ENCODE data around the gene UTS2R.

GRCh38 chr17:82419540-82419939 is 48.0 kb downstream of the UTS2R start:
- TF ChIP-seq PBX3 (IDR thresholded peaks at IDR 0.05), result no peak
- TF ChIP-seq, protein P1, sequence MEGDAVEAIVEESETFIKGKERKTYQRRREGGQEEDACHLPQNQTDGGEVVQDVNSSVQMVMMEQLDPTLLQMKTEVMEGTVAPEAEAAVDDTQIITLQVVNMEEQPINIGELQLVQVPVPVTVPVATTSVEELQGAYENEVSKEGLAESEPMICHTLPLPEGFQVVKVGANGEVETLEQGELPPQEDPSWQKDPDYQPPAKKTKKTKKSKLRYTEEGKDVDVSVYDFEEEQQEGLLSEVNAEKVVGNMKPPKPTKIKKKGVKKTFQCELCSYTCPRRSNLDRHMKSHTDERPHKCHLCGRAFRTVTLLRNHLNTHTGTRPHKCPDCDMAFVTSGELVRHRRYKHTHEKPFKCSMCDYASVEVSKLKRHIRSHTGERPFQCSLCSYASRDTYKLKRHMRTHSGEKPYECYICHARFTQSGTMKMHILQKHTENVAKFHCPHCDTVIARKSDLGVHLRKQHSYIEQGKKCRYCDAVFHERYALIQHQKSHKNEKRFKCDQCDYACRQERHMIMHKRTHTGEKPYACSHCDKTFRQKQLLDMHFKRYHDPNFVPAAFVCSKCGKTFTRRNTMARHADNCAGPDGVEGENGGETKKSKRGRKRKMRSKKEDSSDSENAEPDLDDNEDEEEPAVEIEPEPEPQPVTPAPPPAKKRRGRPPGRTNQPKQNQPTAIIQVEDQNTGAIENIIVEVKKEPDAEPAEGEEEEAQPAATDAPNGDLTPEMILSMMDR (IDR thresholded peaks at IDR 0.05), result no peak
- TF ChIP-seq, protein P2, sequence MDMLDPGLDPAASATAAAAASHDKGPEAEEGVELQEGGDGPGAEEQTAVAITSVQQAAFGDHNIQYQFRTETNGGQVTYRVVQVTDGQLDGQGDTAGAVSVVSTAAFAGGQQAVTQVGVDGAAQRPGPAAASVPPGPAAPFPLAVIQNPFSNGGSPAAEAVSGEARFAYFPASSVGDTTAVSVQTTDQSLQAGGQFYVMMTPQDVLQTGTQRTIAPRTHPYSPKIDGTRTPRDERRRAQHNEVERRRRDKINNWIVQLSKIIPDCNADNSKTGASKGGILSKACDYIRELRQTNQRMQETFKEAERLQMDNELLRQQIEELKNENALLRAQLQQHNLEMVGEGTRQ (IDR thresholded peaks at IDR 0.05; ENCODE audit: borderline replicate concordance, low read depth, low read length), result no peak
- no peak for TF ChIP-seq MAX (IDR thresholded peaks at IDR 0.05; ENCODE audit: low read depth)
